ENCODE measurements around the gene ARRDC1.
"Not testable (repeated sequence)": the region's sequence is repeated elsewhere in the genome, so short reads cannot be mapped to it uniquely, and the experiment has no call there.

Gene ARRDC1

DNA sequence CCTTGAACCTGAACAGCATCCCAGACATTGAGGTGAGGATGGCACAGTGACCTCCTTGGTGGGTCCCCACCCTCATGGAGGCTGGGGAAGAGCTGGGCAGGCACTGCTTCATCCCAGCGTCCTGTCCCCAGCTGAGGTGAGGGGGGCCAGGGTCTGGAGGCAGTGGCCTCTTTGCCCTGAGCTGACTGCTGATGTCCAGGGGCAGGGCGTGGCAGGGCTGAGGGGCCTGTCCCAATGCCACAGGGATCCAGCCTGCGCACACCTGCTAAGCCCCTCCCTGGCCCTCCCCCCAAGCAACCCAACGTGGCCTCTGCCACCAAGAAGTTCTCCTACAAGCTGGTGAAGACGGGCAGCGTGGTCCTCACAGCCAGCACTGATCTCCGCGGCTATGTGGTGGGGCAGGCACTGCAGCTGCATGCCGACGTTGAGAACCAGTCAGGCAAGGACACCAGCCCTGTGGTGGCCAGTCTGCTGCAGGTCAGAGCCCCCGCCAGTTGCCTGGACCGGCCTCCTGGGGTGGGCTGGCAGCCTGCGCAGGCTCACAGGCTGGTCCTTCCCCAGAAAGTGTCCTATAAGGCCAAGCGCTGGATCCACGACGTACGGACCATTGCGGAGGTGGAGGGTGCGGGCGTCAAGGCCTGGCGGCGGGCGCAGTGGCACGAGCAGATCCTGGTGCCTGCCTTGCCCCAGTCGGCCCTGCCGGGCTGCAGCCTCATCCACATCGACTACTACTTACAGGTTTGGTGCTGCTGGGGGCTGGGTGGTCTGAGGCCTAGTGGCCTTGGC is 8.4 kb downstream of the ARRDC1 start:
- DNase-seq (ENCODE audit: low spot score), result no peak

DNA sequence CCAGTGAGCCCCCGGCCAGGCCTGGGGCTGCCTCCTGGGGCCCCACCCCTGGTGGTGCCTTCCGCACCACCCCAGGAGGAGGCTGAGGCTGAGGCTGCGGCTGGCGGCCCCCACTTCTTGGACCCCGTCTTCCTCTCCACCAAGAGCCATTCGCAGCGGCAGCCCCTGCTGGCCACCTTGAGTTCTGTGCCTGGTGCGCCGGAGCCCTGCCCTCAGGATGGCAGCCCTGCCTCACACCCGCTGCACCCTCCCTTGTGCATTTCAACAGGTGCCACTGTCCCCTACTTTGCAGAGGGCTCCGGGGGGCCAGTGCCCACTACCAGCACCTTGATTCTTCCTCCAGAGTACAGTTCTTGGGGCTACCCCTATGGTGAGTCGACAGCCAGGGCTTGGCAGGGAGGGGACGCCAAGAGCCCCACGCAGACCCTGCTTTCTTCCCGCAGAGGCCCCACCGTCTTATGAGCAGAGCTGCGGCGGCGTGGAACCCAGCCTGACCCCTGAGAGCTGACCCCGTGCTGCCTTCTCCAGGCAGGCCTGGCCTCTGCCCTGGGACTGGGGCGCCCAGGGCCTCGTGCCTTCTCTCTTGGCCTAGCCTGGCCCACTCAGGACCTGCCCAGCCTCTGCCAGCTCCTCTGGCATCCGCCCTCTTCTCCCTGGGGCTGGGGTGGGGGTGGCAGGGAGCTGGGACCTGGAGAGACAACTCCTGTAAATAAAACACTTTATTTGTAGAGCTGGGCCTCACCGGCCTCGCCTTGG is 9.3 kb downstream of the ARRDC1 start:
- no peak for DNase-seq (ENCODE audit: low spot score)

GRCh38 chr9:137615387-137615871 is 9.9 kb downstream of the ARRDC1 start:
- no peak for DNase-seq (ENCODE audit: low spot score)

- DNase-seq (ENCODE audit: low spot score), result peak; percentile 94
These were observed 12.9 kb downstream of the ARRDC1 start, which contains the start of gene EHMT1 for GRCh38 chr9:137618105-137619067. Gene EHMT1 (plus strand): TSS chr9:137619005. CDS start chr9:137619029, 24 bp downstream.

DNA sequence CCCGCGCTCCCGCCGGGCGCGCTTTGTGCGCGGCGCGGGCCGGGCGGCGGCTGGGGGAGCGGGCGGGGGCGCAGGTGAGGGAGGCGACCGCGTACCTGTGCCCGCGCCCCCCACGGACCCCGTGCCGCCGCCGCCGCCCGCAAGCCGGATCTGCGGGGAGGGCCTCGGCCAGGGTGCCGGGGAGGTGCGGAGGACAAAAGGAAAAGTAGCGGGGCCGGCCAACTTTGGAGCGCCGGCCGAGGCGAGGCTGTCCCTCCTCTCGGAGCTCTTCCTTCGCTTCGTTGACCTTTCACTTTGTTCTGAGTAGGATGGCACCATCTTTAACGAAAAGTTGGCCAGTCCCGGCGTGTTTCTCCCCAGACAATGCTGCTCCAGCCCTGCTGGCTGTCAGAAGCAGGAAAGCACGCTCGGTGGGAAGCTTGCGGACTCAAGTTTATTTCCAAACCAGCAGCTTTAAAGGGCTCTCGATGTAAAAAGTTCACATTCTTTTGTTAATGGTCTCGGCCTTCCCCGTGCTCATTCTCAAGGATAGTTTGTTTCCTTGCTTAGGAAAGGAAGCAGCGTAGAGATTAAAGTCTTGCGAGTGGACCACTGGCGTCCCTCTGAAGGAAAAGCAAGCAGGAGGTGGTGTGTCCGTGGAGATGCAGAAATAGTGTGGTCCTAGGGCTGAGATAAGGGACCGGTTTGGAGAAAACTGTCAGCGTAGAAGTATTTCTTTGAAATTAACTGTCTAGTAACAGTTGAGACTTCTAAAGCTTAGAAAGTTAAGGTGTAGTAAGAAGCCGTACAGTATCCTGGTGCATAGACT is 14.0 kb downstream of the ARRDC1 start:
- no peak for DNase-seq (ENCODE audit: low spot score)

- no peak for DNase-seq (ENCODE audit: low spot score)
These were observed 14.5 kb downstream of the ARRDC1 start for GRCh38 chr9:137620048-137620405.

GRCh38 chr9:137620581-137620980 is 15.1 kb downstream of the ARRDC1 start:
- no peak for DNase-seq (ENCODE audit: low spot score)

- DNase-seq (ENCODE audit: low spot score), result no peak
These were observed 15.8 kb downstream of the ARRDC1 start for GRCh38 chr9:137621131-137621757.

DNA sequence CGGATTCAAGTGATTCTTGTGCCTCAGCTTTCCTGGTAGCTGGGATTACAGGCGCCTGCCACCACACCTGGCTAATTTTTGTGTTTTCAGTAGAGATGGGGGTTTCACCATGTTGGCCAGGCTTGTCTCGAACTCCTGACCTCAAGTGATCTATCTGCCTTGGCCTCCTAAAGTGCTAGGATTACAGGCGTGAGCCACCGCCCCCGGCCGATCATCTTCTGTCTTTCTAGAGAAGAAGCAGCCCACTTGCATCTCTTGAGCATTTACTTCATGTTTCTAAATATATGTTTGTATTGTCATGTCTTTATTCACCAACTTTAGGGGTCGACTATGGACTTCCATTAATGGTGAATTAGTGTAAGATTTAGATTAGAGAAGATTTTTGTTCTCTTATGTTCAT is 16.7 kb downstream of the ARRDC1 start:
- DNase-seq (ENCODE audit: low spot score), result not testable (repeated sequence)

DNA sequence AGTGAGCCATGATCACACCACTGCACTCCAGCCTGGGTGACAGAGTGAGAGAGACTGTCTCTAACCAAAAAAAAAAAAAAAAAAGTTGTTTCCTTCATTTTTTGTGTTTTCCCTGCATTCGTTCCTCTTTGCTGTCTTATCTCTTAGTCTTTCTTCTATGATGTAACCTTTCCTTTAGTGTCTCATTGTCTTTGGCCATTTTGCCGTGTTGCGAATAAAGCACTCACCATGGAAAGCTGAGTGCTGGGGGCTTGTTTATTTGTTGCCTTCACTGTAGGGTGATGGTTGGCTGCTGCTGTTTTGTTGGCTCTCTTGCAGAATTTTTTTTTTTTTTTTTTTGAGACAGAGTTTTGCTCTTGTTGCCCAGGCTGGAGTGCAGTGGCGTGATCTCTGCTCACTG is 21.0 kb downstream of the ARRDC1 start:
- DNase-seq (ENCODE audit: low spot score), result no peak

GRCh38 chr9:137627406-137627805 is 21.9 kb downstream of the ARRDC1 start:
- DNase-seq (ENCODE audit: low spot score), result not testable (repeated sequence)

DNA sequence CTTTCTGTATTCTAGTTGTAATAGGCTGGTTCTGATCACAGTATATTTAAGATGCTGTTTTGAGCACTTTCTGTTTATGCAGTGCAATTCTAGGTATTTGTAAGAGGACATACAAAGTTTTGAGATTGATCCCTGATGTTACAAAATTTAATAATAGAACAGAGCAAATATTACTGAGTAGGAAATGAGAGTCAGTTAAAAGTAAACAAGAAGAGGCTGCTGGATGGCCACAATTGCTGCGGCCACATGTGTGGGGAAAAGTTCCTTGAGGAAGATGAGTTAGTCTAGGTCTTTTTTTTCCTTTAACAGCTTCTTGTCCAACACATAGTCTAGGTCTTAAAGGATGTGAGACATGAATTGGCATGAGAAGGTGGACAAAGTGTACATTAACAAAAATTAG is 24.6 kb downstream of the ARRDC1 start:
- no peak for DNase-seq (ENCODE audit: low spot score)

- no peak for DNase-seq (ENCODE audit: low spot score)
These were observed 25.2 kb downstream of the ARRDC1 start for GRCh38 chr9:137630679-137631078.

DNA sequence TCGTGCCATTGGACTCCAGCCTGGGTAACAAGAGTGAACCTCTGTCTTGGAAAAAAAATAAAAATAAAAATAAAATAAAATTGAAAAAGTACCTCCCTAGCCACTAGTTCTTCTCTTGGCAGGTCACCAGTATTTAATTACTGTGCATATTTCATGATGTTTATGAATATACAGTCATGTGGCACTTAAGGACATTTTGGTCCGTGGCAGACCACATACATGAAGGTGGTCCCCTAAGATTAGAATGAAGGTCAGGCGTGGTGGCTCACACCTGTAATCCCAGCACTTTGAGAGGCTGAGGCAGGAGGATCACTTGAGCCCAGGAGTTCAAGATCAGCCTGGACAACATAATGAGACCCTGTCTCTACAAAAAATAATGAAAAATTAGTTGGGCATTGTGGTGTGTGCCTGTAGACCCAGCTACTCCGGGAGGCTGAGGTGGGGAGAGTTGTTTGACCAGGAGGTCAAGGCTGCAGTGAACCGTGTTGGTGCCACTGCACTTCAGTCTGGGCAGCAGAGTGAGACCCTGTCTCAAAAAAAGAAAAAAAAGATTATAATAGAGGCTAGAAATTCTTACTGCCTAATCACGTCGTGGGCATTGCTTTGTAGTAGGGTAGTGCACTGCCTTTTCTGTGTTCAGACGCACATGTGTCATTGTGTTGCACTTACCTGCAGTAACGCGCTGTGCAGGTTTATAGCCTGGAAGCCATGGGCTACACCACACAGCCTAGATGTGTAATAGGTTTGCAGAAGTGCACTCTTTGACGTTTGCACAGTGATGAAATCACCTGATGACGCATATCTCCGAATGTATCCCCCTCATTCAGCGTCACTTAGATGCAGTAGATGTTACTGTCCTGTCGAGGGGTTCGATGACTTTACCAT is 26.1 kb downstream of the ARRDC1 start:
- DNase-seq (ENCODE audit: low spot score), result no peak

GRCh38 chr9:137632230-137633161 is 27.0 kb downstream of the ARRDC1 start:
- DNase-seq (ENCODE audit: low spot score), result no peak

DNA sequence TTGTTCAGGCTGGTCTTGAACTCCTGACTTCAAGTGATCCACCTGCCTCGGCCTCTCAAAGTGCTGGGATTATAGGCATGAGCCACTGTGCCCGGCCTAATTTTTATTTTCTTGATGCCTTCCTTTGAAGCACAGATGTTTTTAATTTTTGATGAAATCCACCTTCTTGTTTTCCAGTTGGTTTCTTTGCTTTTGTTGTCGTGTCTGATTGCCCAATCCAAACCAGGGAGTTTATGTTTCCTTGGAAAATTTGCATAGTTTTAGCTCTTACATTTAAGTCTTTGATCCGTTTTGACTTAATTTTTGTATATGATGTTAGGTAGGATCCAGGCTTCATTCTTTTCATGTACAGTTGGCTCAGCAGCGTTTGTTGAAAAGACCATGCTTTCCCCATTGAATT is 28.5 kb downstream of the ARRDC1 start:
- no peak for DNase-seq (ENCODE audit: low spot score)

- no peak for DNase-seq (ENCODE audit: low spot score)
These were observed 33.2 kb downstream of the ARRDC1 start for GRCh38 chr9:137638680-137639079.

DNA sequence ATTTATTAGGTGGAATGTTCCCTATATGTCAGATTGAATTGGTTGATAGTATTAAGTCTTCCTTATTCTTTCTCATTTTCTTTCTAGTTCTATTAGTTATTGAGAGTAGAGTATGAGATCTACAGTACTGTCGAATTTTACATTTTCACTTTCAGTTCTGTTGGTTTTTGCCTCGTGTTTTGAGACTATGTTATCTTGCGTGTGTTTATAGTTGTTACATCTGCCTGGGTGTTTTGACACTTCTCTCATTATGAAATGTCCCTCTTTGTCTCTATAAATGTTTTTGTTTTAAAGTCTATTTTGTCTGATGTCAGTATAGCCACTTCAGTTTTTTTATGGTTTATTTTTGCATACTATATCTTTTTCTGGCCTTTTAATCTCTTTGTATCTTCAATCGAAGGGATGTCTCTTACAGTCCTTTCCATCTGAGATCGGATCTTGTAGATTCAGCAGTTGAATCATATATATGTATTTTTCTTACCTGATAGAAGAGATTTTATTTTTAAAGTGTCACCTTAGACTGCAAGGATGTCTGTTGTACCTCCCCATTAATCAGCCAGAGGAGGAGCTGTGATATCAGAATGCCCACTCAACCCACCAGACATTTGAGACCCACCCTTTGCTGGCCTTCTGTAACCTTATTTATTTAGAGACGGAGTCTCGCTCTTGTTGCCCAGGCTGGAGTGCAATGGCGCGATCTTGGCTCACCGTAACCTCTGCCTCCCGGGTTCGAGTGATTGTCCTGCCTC is 34.0 kb downstream of the ARRDC1 start:
- DNase-seq (ENCODE audit: low spot score), result no peak
